GM12874 (cell line): Measurements from ENCODE around the gene EPHB1.

Experiments
- CTCF ChIP-seq: IDR thresholded peaks from 2 replicates; pipeline ENCODE4 v1.5.1; 2011; ENCODE audit warnings: low read depth, mild to moderate bottlenecking, control low read depth, low read length, moderate library complexity; ENCODE audit not compliant: insufficient read depth

EPHB1 gene

DNA sequence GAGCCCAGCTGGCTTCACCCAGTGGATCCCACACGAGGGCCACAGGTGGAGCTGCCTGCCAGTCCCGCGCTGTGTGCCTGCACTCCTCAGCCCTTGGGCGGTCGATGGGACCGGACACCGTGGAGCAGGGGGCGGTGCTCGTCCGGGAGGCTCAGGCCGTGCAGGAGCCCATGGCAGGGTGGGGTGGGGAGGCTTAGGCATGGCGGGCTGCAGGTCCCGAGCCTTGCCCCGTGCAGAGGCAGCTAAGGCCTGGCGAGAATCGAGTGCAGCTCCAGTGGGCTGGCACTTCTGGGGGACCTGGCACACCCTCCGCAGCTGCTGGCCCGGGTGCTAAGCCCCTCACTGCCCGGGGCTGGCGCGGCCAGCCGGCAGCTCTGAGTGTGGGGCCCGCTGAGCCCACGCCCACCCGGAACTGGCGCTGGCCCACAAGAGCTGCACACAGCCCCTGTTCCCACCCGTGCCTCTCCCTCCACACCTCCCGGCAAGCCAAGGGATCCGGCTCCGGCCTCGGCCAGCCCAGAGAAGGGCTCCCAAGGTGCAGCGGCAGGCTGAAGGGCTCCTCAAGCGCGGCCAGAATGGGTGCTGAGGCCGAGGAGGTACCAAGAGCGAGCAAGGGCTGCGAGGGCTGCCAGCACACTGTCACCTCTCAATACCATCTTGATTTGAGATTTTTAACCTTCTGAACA is 121.4 kb downstream of the EPHB1 start:
- TF ChIP-seq CTCF, result no peak

- no peak for TF ChIP-seq CTCF
These were observed 122.6 kb downstream of the EPHB1 start for GRCh38 chr3:134917631-134918030.

GRCh38 chr3:134918441-134918840 is 123.4 kb downstream of the EPHB1 start:
- TF ChIP-seq CTCF, result no peak

- TF ChIP-seq CTCF, result no peak
These were observed 127.0 kb downstream of the EPHB1 start for GRCh38 chr3:134922101-134922500.

DNA sequence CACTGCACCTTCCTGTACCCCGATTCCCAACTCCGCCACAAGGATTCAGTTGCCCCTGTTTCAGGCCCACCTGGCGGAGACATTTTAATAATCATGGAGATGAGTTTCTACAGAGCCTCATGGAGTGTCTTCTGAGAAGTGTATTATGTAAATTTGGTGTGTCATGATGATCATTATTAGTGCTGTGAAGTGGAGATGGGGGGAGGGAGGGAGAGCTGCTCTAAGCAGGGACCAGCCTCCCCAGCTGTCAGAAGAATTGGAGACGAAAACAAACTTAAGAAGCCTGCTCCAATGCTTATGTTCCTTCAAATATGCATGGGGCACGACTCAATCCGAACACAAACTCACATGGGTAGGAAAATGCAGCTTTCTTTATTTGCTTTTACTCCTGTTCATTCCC is 127.8 kb downstream of the EPHB1 start:
- no peak for TF ChIP-seq CTCF

DNA sequence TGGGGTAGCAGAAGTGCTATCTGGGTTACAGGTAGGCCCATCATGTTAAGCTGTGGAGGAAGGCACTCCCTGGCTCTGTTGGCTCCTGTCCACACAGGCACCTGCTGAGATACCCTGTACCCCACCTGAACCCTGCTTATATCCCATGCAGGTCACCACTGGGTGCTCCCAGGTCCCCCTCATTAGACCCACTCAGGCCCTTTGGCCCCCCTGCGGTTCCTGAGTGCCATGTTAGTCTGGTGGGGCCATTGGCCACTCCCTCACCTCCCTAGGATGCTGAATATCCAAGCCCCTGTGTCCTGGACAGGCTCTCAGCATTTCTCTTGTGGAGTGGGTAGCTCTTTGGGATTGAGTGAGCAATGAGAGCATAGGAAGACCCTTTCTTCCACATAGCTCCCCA is 128.2 kb downstream of the EPHB1 start:
- no peak for TF ChIP-seq CTCF

DNA sequence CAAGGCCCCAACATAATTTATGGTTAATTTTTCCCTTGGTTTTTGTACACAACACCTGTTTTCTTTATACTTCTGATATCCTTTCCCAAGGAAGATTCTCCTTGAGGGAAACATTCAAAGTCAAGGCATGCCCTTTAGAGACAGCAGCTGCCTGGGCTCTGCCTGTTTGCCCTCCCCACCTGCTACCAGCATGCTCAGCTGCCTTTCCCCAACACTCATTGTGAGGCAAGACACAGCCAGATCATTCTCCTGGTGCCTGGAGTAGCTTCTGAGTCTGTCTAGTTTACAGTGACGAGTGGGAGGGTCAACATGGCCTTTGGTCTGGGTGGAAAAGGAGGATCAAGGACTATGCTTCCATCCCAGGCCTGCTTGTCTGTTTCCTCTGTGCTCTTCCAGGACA is 132.5 kb downstream of the EPHB1 start:
- TF ChIP-seq CTCF, result no peak

DNA sequence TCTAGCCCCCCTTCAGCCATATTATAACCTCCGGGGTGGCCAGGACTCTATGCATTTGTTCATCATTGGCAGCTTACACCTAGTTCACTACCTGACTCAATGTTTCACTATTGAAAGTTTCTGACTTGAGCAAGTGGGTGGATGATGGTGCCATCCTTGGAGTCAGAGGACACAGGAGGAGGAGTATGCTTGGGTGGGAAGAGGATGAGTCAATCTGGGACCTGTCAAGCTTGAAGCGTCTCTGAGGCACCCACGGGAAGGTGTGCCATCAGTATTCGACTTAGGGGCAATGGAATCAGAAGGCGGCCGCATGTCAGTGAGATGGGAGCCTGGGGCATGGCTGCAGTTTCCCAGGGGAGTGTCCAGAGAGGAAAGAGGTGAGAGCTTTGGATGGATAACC is 133.3 kb downstream of the EPHB1 start:
- no peak for TF ChIP-seq CTCF
